IMR-90 (cell line): Measurements from ENCODE around the gene MRPL33. TPM values are rescaled to one million over a fixed set of nuclear protein-coding genes. Genes with fewer than 3 reads are reported as not detected.
A peak's percentile ranks its signal among the peaks of the same experiment; 100 is the strongest.

Experiments used
- ATAC-seq: fragments of 200-7000 bp; cut with Tn5 transposase; 2 replicates; pipeline ENCODE4 v1.9.1; 2020; ENCODE audit warnings: low read depth, mild to moderate bottlenecking, moderate library complexity
- BruUV-seq: library from RNA; stranded (reverse); fragments of 400-500 nt; replicated peaks from 2 replicates; lab custom pipeline; 2021; lab: Mats Ljungman, UMichigan
- CTCF ChIA-PET: fragments of 300-600 bp; formaldehyde crosslinking; extraction: SDS; loops from one replicate; lab custom pipeline; 2021; ENCODE audit warnings: antibody characterized with exemption; lab: Yijun Ruan, JAX
- POLR2A ChIA-PET: fragments of 300-600 bp; sonication (Branson Sonifier 250); formaldehyde crosslinking; loops from one replicate; lab custom pipeline; 2022; ENCODE audit warnings: antibody characterized with exemption; ENCODE audit not compliant: unreplicated experiment; lab: Charles Lee
- DNase-seq: peaks from one replicate; pipeline ENCODE4 v3.0.0; 2013
- H2AFZ ChIP-seq: replicated peaks from 2 replicates; pipeline ENCODE3; 2013; ENCODE audit warnings: low read length, mild to moderate bottlenecking; ENCODE audit not compliant: poor library complexity
- H2AK5ac ChIP-seq: 2 replicates; pipeline ENCODE4 v1.6.1; 2013; ENCODE audit warnings: low read depth, low read length, inconsistent platforms
- H2AK9ac ChIP-seq: replicated peaks from 2 replicates; pipeline ENCODE3; 2013; ENCODE audit warnings: mild to moderate bottlenecking, low read depth, low read length, moderate library complexity; ENCODE audit not compliant: poor library complexity
- H2BK120ac ChIP-seq: 2 replicates; pipeline ENCODE4 v1.6.1; 2013; ENCODE audit warnings: low read depth, low read length, inconsistent platforms
- H2BK15ac ChIP-seq: 3 replicates; pipeline ENCODE4 v1.6.1; 2013; ENCODE audit warnings: low read depth, low read length, inconsistent platforms
- H2BK20ac ChIP-seq: 2 replicates; pipeline ENCODE4 v1.6.1; 2013; ENCODE audit warnings: low read depth, mild to moderate bottlenecking, inconsistent platforms, low read length, moderate library complexity
- H2BK5ac ChIP-seq: 2 replicates; pipeline ENCODE4 v1.6.1; 2013; ENCODE audit warnings: mild to moderate bottlenecking, low read depth, low read length, inconsistent platforms; ENCODE audit not compliant: poor library complexity, severe bottlenecking
- H3K14ac ChIP-seq: replicated peaks from 2 replicates; pipeline ENCODE4 v1.6.1; 2013; ENCODE audit warnings: low read depth, low read length, inconsistent platforms
- H3K18ac ChIP-seq: 2 replicates; pipeline ENCODE4 v1.6.1; 2013; ENCODE audit warnings: low read depth, low read length, control low read depth
- H3K23ac ChIP-seq: 2 replicates; pipeline ENCODE4 v1.6.1; 2013; ENCODE audit warnings: low read depth, low read length, inconsistent platforms
- H3K27ac ChIP-seq: 2 replicates; pipeline ENCODE4 v1.5.1; 2013; ENCODE audit warnings: mild to moderate bottlenecking, control low read depth, low read length; ENCODE audit not compliant: insufficient read depth
- H3K27me3 ChIP-seq: 2 replicates; pipeline ENCODE4 v1.6.1; 2013; ENCODE audit warnings: low read length; ENCODE audit not compliant: control insufficient read depth, insufficient read depth
- H3K36me3 ChIP-seq: 2 replicates; pipeline ENCODE4 v1.6.1; 2013; ENCODE audit warnings: low read length, mixed read lengths; ENCODE audit not compliant: control insufficient read depth, insufficient read depth
- H3K4ac ChIP-seq: 2 replicates; pipeline ENCODE4 v1.6.1; 2013; ENCODE audit warnings: low read depth, low read length, inconsistent platforms
- H3K4me1 ChIP-seq: 2 replicates; pipeline ENCODE4 v1.6.1; 2013; ENCODE audit warnings: low read length, mixed read lengths; ENCODE audit not compliant: control insufficient read depth, insufficient read depth
- H3K4me2 ChIP-seq: 2 replicates; pipeline ENCODE4 v1.6.1; 2013; ENCODE audit warnings: low read depth, mild to moderate bottlenecking, control low read depth, low read length, moderate library complexity
- H3K4me3 ChIP-seq: 2 replicates; pipeline ENCODE4 v1.5.1; 2013; ENCODE audit warnings: low read depth, mild to moderate bottlenecking, control low read depth, low read length, moderate library complexity; ENCODE audit not compliant: insufficient read depth
- H3K56ac ChIP-seq: 2 replicates; pipeline ENCODE4 v1.6.1; 2013; ENCODE audit warnings: low read length, inconsistent platforms; ENCODE audit not compliant: insufficient read depth; ENCODE audit errors: extremely low read depth
- H3K79me1 ChIP-seq, 2 experiments: 2 replicates each; pipeline ENCODE4 v1.6.1; 2013; ENCODE audit warnings: low read length in 2 of 2, inconsistent platforms in 1 of 2, low read depth in 1 of 2
- H3K9ac ChIP-seq: 2 replicates; pipeline ENCODE4 v1.6.1; 2013; ENCODE audit warnings: low read depth, low read length, control low read depth
- H3K9me1 ChIP-seq: 2 replicates; pipeline ENCODE4 v1.6.1; 2013; ENCODE audit warnings: low read length, inconsistent platforms; ENCODE audit not compliant: insufficient read depth
- H3K9me3 ChIP-seq: 2 replicates; pipeline ENCODE4 v1.6.1; 2013; ENCODE audit warnings: low read length; ENCODE audit not compliant: control insufficient read depth, insufficient read depth
- H4K20me1 ChIP-seq: 2 replicates; pipeline ENCODE4 v1.6.1; 2013; ENCODE audit warnings: low read length, inconsistent platforms; ENCODE audit not compliant: insufficient read depth
- H4K5ac ChIP-seq: 2 replicates; pipeline ENCODE4 v1.6.1; 2013; ENCODE audit warnings: mild to moderate bottlenecking, low read depth, low read length, control low read depth
- H4K8ac ChIP-seq, 2 experiments: 2 replicates each; pipeline ENCODE4 v1.6.1; 2013; ENCODE audit warnings: low read depth in 2 of 2, low read length in 2 of 2, control low read depth in 1 of 2, inconsistent platforms in 1 of 2
- H4K91ac ChIP-seq: 2 replicates; pipeline ENCODE4 v1.6.1; 2013; ENCODE audit warnings: low read depth, low read length, inconsistent platforms; ENCODE audit not compliant: insufficient read depth
- BHLHE40 ChIP-seq: fragments of 150-350 bp; IDR thresholded peaks from 2 replicates; pipeline ENCODE4 v1.6.1; 2016; ENCODE audit warnings: mild to moderate bottlenecking, low read depth, low read length
- CEBPB ChIP-seq: IDR thresholded peaks from 2 replicates; pipeline ENCODE4 v1.6.1; 2012; ENCODE audit warnings: low read depth, low read length, improper control_type of control experiment
- CHD1 ChIP-seq: IDR thresholded peaks from 2 replicates; pipeline ENCODE4 v1.6.1; 2012; ENCODE audit warnings: low read depth, low read length, improper control_type of control experiment
- FOS ChIP-seq: fragments of 150-350 bp; IDR thresholded peaks from 2 replicates; pipeline ENCODE4 v1.6.1; 2016; ENCODE audit warnings: low read depth, low read length
- MAFK ChIP-seq: IDR thresholded peaks from 2 replicates; pipeline ENCODE4 v1.6.1; 2012; ENCODE audit warnings: low read depth, low read length, improper control_type of control experiment
- MAZ ChIP-seq: IDR thresholded peaks from 2 replicates; pipeline ENCODE4 v1.6.1; 2012; ENCODE audit warnings: low read depth, mild to moderate bottlenecking, low read length, improper control_type of control experiment, moderate library complexity, borderline replicate concordance
- MXI1 ChIP-seq: IDR thresholded peaks from 2 replicates; pipeline ENCODE4 v1.6.1; 2012; ENCODE audit warnings: low read depth, mild to moderate bottlenecking, low read length, moderate library complexity, borderline replicate concordance
- NFE2L2 ChIP-seq: fragments of 150-350 bp; IDR thresholded peaks from 2 replicates; pipeline ENCODE4 v1.6.1; 2016; ENCODE audit warnings: low read depth, mild to moderate bottlenecking, low read length
- POLR2A ChIP-seq: IDR thresholded peaks from 2 replicates; pipeline ENCODE4 v1.6.1; 2012; ENCODE audit warnings: mild to moderate bottlenecking, low read depth, low read length
- RAD21 ChIP-seq: IDR thresholded peaks from 2 replicates; pipeline ENCODE4 v1.6.1; 2012; ENCODE audit warnings: low read length, improper control_type of control experiment
- RFX5 ChIP-seq: IDR thresholded peaks from 2 replicates; pipeline ENCODE4 v1.8.0; 2012; ENCODE audit warnings: low read depth, mild to moderate bottlenecking, low read length, moderate library complexity
- SMC3 ChIP-seq: fragments of 150-350 bp; IDR thresholded peaks from 2 replicates; pipeline ENCODE4 v1.6.1; 2016; ENCODE audit warnings: low read depth, mild to moderate bottlenecking, antibody characterized with exemption, low read length, moderate library complexity
- WGBS, 2 experiments: methylation state at CpG; one replicate each; pipeline versions ENCODE4 v1.1.5 to v1.1.7; 2013; ENCODE audit warnings: missing lambda C conversion rate in 2 of 2; ENCODE audit not compliant: insufficient read length in 1 of 2; ENCODE audit errors: extremely low coverage in 2 of 2; 5-methylcytosine and 5-hydroxymethylcytosine counted together
- dilution Hi-C: fragments of 300-500 bp; cut with HindIII; formaldehyde crosslinking; loops from one replicate; pipeline ENCODE4 v1.14.3; 2018; ENCODE audit warnings: low sequenced_read_pairs; ENCODE audit not compliant: unreplicated experiment
- in situ Hi-C: fragments of 300-500 bp; cut with MboI; formaldehyde crosslinking; loops from 3 replicates; pipeline ENCODE4 v1.14.3; 2019; ENCODE audit warnings: low sequenced_read_pairs, inconsistent platforms, mixed read lengths
- intact Hi-C: fragments of 100-400 bp; cut with micrococcal nuclease; formaldehyde crosslinking; loops from 2 replicates; pipeline ENCODE4 v1.10.0; 2022
- polyA plus RNA-seq, 3 experiments: library from polyadenylated mRNA; depleted of rRNA; stranded (reverse); fragments of >200 nt; gene quantifications; 2 replicates each; pipeline ENCODE4 v1.2.3, GENCODE V29; 2012; ENCODE audit warnings: low replicate concordance in 1 of 3
- total RNA-seq: library from RNA; depleted of rRNA; stranded (reverse); fragments of >200 nt; gene quantifications from 2 replicates; pipeline ENCODE4 v1.2.3, GENCODE V29; 2012
- TF ChIP-seq, protein P1 (sequence below): fragments of 150-350 bp; IDR thresholded peaks from 2 replicates; pipeline ENCODE4 v1.6.1; 2016; ENCODE audit warnings: low read depth, mild to moderate bottlenecking, low read length, moderate library complexity, borderline replicate concordance
- TF ChIP-seq, protein P2 (sequence below): conservative IDR thresholded peaks from 2 replicates; pipeline ENCODE4 v1.5.1; 2012; ENCODE audit warnings: mild to moderate bottlenecking, low read depth, low read length, improper control_type of control experiment

Gene MRPL33
- total and polyA plus RNA-seq, 2 of the 4 experiments (the other 2 are of a cell fraction): 13.3 to 101 TPM

DNA sequence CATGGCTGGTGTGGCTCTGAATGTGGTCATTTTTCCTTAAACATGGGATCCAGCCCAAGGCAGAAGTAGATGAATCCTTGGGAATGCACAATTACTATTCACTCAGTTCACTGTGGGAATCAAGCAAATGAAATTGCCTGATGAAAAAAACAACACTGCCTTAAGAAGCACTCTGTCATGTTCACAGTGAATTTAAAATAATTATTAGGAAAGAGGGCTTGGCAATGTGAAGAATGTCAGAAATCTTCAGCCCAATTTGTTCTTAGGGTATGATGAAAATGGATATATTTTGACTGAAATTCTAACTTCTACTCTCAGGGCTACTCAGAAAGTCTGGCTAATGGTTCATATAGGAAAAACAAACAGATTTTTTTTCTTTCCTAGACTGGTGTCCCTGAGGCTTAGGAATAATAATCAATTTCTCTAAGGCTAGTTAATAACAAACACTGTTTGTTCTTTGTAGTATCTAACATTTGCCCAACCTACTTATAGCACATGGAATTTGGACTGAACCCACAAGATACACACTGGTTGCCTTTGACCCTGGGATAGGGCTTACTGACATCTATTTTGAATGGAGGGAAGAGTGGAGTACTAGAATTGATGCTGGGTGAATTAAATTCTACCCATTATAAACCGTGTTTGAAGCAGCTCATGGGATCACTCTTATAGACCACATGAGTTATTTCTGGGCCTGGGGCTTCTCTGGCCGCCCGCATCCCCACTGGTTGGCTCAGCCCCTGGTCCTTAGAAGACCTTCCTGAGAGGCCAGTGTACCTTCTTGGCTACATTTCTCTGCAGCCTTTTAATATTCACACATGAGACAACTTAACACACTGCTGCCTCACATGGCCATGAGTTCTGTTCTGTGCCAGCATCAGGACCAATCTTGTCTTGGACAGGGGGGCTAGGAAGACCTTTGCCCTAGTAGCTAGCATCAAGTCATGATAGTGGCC is 8.3 kb upstream of the MRPL33 start:
- Histone ChIP-seq H2AK5ac (peak overlapping the region; percentile 79), H4K91ac (peak overlapping the region; percentile 37; the same call in 1 of the 2 replicates), H2BK120ac (peak overlapping the region; percentile 72; the same call in 1 of the 2 replicates), H3K4me2 (no peak overlapping the region), H4K20me1 (no peaks in the 10 kb centered on the region), H2BK5ac (peak overlapping the region; percentile 54), H3K79me1 (no peaks in the 10 kb centered on the region), H4K5ac (peak overlapping the region; percentile 49; the same call in 1 of the 2 replicates), H2AK9ac (no peak overlapping the region), H2BK15ac (peak overlapping the region; percentile 15; the same call in 1 of the 3 replicates), H4K8ac (peak overlapping the region in 1 of 2 experiments; percentile 40; a peak in 2 of 4 replicates), H3K4ac (peak overlapping the region; percentile 69; the same call in 1 of the 2 replicates), H3K9me3 (no peaks in the 10 kb centered on the region), H3K27me3 (no peaks in the 10 kb centered on the region), H3K18ac (peak overlapping the region; percentile 61; the same call in 1 of the 2 replicates), H3K9me1 (peaks cover 6% of the 10 kb centered on the region), H3K56ac (no peak overlapping the region), H2BK20ac (peak overlapping the region; percentile 54; the same call in 1 of the 2 replicates), H3K14ac (no peak overlapping the region; the same call in 1 of the 2 replicates), H2AFZ (peak overlapping the region; percentile 56), H3K4me1 (peaks cover 19% of the 10 kb centered on the region), H3K27ac (no peak overlapping the region), H3K9ac (no peak overlapping the region; the same call in 1 of the 2 replicates), H3K4me3 (no peak overlapping the region), H3K23ac (no peak overlapping the region), H3K36me3 (no peaks in the 10 kb centered on the region)
- no TSS peak for BruUV-seq
- POLR2A ChIA-PET: no interaction called here
- WGBS, 2 experiments: 83% methylated on average over 2 of the region's 3 CpGs; no CpG with 5 or more reads in 1 of the 2 experiments
- dilution Hi-C loops: no loop called here
- peak; percentile 38 for ATAC-seq
- CTCF ChIA-PET: no interaction called here
- in situ Hi-C loops: no loop called here
- intact Hi-C loops: loop anchor here (5.0 kb wide), 1 partner anchor 124 kb away; no protein-coding TSS in a partner anchor
- peak; percentile 43 for DNase-seq
- TF ChIP-seq MXI1: no peak
- no peak for TF ChIP-seq MAZ
- TF ChIP-seq, protein P1, sequence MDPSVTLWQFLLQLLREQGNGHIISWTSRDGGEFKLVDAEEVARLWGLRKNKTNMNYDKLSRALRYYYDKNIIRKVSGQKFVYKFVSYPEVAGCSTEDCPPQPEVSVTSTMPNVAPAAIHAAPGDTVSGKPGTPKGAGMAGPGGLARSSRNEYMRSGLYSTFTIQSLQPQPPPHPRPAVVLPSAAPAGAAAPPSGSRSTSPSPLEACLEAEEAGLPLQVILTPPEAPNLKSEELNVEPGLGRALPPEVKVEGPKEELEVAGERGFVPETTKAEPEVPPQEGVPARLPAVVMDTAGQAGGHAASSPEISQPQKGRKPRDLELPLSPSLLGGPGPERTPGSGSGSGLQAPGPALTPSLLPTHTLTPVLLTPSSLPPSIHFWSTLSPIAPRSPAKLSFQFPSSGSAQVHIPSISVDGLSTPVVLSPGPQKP: no peak
- TF ChIP-seq SMC3: no peak
- no peak for TF ChIP-seq RFX5
- TF ChIP-seq CEBPB: no peak
- no peak for TF ChIP-seq CHD1
- TF ChIP-seq RAD21: no peak
- TF ChIP-seq MAFK: no peak
- TF ChIP-seq, protein P2, sequence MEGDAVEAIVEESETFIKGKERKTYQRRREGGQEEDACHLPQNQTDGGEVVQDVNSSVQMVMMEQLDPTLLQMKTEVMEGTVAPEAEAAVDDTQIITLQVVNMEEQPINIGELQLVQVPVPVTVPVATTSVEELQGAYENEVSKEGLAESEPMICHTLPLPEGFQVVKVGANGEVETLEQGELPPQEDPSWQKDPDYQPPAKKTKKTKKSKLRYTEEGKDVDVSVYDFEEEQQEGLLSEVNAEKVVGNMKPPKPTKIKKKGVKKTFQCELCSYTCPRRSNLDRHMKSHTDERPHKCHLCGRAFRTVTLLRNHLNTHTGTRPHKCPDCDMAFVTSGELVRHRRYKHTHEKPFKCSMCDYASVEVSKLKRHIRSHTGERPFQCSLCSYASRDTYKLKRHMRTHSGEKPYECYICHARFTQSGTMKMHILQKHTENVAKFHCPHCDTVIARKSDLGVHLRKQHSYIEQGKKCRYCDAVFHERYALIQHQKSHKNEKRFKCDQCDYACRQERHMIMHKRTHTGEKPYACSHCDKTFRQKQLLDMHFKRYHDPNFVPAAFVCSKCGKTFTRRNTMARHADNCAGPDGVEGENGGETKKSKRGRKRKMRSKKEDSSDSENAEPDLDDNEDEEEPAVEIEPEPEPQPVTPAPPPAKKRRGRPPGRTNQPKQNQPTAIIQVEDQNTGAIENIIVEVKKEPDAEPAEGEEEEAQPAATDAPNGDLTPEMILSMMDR: no peak
- TF ChIP-seq FOS: no peak
- TF ChIP-seq BHLHE40: no peak
- TF ChIP-seq NFE2L2: no peak
- no peak for TF ChIP-seq POLR2A
